GM19351 (cell line): ENCODE measurements around the gene MTRF1L.

Experiments used
- ATAC-seq: cut with Tn5 transposase; IDR thresholded peaks from one replicate; pipeline ENCODE4 v1.9.1; 2021; ENCODE audit warnings: mild to moderate bottlenecking, moderate library complexity; ENCODE audit not compliant: unreplicated experiment

MTRF1L gene, protein sequence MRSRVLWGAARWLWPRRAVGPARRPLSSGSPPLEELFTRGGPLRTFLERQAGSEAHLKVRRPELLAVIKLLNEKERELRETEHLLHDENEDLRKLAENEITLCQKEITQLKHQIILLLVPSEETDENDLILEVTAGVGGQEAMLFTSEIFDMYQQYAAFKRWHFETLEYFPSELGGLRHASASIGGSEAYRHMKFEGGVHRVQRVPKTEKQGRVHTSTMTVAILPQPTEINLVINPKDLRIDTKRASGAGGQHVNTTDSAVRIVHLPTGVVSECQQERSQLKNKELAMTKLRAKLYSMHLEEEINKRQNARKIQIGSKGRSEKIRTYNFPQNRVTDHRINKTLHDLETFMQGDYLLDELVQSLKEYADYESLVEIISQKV

DNA sequence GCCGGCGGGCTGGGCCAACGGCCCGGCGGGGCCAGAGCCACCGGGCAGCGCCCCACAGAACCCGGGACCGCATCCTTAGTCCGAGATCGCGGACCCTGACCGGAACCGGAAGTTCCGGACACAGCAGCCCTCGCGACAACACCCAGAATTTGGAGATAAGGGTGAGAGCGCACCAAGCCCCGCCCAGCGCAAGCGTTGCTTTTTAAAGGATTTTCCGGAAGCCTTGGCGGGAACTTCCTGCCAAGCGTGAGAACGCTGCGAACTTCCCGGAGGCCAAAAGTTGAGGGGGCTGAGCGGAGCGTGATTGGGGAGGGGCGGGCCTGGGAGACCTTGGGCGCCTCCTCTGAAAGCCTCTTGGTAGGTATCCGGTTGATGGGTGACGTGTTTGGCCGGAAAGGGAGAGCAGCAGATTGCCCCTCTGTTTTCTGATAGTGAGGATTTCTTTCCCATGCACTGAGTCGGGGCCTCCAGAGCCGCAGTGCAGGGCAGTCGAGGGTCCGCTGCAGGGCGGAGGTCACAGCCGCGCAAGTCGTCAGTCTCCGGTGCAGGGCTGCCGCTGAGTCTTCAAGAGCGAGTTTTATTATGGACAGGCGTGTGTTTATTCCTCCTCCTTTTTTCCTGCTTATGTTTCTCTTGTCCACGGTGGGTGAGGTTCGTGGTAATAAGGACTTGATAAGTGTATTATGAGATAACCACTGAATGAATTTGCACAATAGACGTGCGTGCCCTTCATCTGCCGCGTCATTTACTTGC, at the start of gene MTRF1L:
TSS of gene MTRF1L (minus strand) at position 97 of the 753 bp plus-strand sequence. CDS start at position 73, 24 bp downstream.
- ATAC-seq, result peak; percentile 86

DNA sequence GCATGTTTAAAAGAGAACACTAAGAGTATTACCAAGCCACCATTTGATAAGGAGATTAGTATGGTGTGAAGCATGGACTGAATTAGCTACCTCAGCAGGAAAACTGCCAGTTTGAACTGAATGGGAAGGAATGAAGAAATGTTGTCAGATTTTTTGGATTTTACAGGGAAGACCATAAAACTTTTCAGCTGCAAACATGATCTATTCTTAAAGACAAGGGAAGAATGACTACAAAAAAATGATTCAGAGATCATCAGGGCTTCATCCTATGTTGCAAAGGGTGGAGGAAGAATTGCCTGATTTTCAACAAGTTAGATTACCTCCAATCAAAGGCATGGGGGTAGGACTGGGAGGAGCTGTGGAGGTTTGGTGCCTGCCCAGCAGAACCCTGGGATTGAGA, 49.3 kb upstream of the MTRF1L start:
- no peak for ATAC-seq

DNA sequence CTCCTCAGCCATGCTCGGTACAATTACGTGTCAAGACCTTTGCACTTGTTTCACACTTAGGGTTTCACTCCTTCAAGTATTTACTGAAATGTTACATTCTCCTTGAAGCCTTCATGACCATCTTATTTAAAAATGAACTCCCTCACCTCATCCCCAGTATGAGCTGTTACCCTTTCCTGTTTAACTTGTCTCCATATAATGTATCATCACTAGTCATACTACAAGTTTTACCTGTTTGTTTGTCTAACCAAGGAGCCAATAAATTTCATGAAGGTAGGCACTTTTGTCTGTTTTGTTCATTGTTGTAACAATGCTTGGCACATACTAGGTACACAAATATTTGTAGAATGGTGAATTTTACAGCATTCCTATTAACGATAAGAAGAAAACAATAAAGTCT, 46.1 kb upstream of the MTRF1L start:
- ATAC-seq, result no peak

- ATAC-seq, result no peak
Measured at GRCh38 chr6:153047386-153047785, 44.9 kb upstream of the MTRF1L start.

GRCh38 chr6:153045271-153045670, 42.8 kb upstream of the MTRF1L start:
- ATAC-seq, result no peak

DNA sequence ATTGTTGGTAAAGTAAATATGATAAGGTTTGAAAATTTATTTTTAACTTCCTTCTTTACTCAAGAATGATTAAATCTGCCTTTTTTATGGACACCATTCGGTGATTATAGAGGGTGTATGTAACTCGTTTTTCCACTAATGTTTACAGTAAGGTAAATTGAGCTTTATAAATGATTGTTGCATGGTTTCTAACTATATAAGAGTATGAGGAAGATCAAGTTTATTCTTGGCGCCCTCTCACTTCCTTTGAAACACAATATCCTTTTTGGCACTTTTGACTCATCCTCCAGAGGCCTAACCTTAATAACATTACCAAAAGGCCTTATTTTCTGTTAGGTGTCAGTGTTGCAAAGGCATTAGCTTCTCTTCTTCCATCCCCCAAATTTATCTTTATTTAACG, 41.8 kb upstream of the MTRF1L start:
- ATAC-seq, result no peak

- no peak for ATAC-seq
Measured at GRCh38 chr6:153043719-153044118, 41.2 kb upstream of the MTRF1L start.

DNA sequence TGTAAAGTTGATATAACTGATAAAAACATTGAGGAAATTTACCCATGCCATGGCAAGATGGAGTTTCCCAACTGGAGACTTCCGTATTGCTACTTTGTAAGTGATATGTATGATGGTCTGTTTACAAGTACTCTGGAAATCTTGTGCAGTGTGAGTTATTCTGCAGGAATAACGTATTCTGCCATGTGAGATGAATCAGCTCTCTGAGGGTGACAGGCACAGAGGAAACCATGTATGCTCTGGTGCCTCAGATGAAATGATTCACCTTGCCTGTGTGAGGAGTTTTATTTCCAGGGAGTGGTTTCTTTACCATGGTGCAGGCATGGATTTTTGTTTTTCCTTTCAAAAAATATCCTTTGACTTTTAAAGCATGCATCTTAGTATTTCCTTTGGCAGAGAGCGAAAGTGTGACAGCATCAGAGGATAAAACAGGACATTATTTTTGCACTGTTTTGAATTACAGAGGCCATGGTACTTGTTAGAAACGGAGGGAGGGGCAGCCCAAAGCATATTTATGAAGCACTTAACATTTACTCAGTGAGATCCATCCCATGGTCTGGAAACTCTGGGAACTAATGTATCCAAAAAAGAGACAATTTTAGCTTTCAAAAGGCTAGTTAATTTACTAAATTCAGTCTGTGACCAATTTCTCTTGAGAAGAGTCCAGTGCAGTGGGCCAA, 36.0 kb upstream of the MTRF1L start:
- ATAC-seq, result no peak

DNA sequence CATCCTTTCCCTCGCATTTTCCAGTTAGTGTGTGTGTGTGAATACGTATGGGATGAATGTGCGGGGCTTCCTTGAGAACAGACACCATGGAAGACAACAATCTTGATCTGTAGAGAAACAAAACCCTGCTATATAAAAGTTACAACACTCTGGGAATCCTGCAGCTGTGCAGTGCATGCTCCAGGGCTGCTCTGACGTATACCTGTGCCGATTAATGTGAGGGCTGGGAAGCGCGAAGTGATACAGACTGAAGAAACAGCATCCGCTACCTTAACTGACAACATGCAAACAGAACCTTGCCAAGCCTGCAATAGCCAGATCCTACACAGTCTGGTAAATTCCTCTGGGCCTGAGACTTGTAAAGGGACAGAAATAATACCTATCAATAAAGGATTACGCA, 31.6 kb upstream of the MTRF1L start:
- no peak for ATAC-seq

GRCh38 chr6:153032255-153032882, 29.9 kb upstream of the MTRF1L start:
- ATAC-seq, result peak; percentile 64

DNA sequence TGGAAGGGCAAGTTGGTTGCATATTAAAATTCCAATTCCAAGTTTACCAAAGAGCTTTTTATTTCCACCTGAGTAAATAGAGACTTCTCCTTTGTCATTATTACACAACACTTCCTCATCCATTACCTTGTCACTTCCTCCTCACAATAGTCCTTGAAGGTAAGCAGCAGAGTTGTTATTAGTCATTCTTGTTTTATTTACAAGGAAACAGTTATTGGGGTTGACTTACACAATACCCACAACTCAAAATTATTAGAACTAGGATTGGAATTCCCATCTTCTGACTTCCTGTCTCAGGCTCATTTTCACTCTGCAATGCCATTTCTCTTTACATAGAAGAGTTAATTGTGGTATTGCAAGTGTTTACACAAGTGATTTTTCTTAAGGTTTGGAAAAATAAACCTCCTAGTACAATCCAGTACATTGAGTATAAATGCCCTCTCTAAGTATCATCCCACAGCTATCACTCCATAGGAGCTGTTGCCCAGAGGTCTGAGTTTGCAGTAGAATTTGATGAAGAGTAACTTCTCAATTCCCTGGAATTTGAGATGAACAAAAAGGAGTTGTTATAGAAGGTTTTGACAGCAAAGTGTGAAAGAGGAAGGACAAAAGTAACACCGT, 28.9 kb upstream of the MTRF1L start:
- ATAC-seq, result no peak

GRCh38 chr6:153028963-153029362, 26.5 kb upstream of the MTRF1L start:
- no peak for ATAC-seq

DNA sequence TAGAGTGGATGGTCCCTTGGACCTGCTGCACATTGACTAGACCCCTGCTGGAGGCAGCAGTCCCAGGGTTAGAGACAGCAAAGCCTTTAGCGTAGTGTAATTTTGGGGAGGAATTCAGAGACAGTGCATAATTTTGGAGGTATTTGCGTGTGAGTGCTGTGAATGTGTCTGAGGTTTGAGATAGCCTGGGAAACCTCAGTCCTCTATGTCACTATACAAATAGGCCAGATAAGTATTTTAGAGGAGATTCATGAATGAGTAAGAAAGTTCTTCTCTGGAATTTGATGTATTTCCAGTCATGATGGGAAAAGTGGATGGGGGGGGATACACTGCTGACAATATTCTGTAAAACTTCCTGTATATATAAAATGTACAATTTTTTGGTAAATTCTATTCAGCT, 25.8 kb upstream of the MTRF1L start:
- ATAC-seq, result no peak

- no peak for ATAC-seq
Measured at GRCh38 chr6:153027480-153027879, 25.0 kb upstream of the MTRF1L start.

DNA sequence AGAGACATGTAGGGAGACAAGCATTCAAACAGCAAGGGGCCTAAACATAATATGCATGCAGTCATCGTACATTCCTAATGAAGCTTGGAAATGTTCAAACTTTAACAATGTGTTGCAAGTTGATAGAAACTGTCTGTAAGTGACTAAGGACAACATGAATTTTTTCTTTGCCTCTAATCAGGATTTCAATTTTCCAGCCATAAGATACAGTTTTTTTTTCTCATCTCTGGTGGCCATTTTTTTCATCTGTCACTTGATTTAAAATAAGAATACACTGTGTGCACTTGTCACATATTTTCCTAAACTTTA, 22.2 kb upstream of the MTRF1L start:
- ATAC-seq, result no peak

DNA sequence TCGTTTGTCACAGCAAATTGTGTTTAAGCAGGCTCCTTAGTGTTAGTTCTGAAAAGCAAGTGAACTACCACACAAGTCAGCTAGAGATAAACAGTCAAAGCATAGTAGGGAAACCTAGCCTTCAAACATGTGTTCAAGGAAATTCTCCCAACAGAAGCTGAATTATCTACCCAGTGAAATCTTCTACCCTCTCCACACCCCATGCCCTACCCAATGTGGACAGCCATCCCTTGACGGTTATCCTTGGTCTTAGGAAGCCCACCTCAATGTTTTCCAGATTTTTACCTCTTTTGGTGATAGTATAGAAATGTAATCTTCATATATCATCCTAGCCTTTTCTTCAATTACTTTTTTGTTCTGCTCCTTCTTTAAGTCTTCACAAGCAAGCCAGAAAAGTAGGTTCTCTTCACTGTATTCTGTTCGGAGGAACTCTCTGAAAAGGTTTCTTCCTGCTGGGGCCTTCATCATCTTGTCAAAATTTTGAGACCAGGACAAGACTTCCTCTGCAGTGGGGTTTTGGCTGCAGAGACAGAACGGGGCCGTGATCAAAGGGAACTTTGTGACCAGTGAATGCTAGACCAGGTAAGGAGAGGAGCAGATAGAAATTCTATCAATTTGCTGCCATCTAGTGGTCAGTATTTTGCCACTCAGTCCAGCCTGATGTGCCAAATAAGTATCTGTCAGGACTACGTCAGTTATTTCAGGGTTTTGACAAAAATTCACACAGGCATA, 21.6 kb upstream of the MTRF1L start:
- peak; percentile 98 for ATAC-seq

DNA sequence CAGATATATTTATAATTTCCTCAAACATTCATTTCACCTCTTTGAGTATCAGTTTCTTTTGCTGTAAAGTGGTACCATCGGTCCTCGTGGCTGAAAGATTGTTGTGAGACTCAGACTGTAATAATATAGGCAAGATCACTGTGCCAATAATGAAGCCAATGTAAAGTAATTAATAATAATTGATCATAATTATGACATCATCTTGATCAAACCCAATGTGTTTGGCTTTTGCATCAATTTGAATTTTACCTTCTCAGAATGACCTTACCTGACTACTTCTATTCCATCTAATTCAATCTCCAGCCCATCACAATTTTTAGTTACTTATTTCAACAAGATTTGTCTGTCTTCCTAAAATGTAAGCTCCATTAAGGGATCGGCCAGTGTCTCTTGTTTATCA, 15.8 kb upstream of the MTRF1L start:
- ATAC-seq, result no peak

GRCh38 chr6:153016846-153017245, 14.3 kb upstream of the MTRF1L start:
- ATAC-seq, result no peak

DNA sequence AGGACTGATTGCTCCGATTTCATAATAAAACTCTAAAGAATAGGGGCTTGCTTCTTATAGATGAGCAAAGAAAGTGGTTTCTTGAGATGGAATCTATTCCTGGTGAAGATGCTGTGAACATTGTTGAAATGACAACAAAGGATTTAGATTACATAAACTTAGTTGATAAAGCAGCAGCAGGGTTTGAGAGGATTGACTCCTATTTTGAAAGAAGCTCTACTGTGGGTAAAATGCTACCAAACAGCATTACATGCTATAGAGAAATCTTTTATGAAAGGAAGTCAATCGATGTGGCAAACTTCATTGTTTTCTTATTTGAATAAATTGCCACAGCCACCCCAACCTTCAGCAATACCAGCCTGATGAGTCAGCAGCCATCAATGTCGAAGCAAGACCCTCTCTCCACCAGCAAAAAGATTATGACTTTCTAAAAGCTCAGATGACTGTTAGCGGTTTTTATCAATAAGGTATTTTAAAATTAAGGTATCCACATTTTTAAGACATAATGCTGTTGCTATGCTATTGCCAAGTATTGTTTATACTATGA, 12.7 kb upstream of the MTRF1L start:
- ATAC-seq, result no peak

GRCh38 chr6:153013438-153013837, 10.9 kb upstream of the MTRF1L start:
- no peak for ATAC-seq
